PC-3 (cell line): ENCODE results near the gene GLB1L2. TPM values are rescaled to one million over a fixed set of nuclear protein-coding genes. Genes with fewer than 3 reads are reported as not detected.

Experiments used
- ATAC-seq: fragments of 200-7000 bp; cut with Tn5 transposase; 2 replicates; pipeline ENCODE4 v1.9.1; 2020; ENCODE audit warnings: mild to moderate bottlenecking, moderate library complexity
- BruUV-seq: library from RNA; stranded (reverse); fragments of 400-500 nt; replicated peaks from 2 replicates; lab custom pipeline; 2021; lab: Mats Ljungman, UMichigan
- CTCF ChIA-PET: fragments of 300-600 bp; sonication (Branson Sonifier 250); formaldehyde crosslinking; loops from one replicate; lab custom pipeline; 2022; ENCODE audit warnings: antibody characterized with exemption; lab: Charles Lee
- POLR2A ChIA-PET: fragments of 300-600 bp; sonication (Branson Sonifier 250); formaldehyde crosslinking; loops from one replicate; lab custom pipeline; 2022; ENCODE audit warnings: antibody characterized with exemption; ENCODE audit not compliant: unreplicated experiment; lab: Charles Lee
- DNase-seq: peaks from one replicate; pipeline ENCODE4 v3.0.0-alpha.2; 2015
- H2AFZ ChIP-seq: fragments of 300-600 bp; sonication (generic); 2 replicates; pipeline ENCODE4 v1.6.0; 2016; ENCODE audit warnings: antibody characterized with exemption, low read length
- H3F3A ChIP-seq: fragments of 300-600 bp; sonication (generic); one replicate; pipeline ENCODE4 v1.6.0; 2017; ENCODE audit warnings: antibody characterized with exemption, low read length, control low read depth, mild to moderate bottlenecking; ENCODE audit not compliant: unreplicated experiment
- H3K27ac ChIP-seq: fragments of 300-600 bp; sonication (generic); 2 replicates; pipeline ENCODE4 v1.5.1; 2016; ENCODE audit warnings: mild to moderate bottlenecking, low read length
- H3K27me3 ChIP-seq: fragments of 300-600 bp; sonication (generic); 2 replicates; pipeline ENCODE4 v1.6.1; 2016; ENCODE audit warnings: low read length, mixed read lengths
- H3K36me3 ChIP-seq: fragments of 300-600 bp; sonication (generic); 2 replicates; pipeline ENCODE4 v1.6.1; 2016; ENCODE audit warnings: low read depth, mixed run types, low read length, mixed read lengths
- H3K4me1 ChIP-seq: fragments of 300-600 bp; sonication (generic); 2 replicates; pipeline ENCODE4 v1.5.1; 2016; ENCODE audit warnings: low read length; ENCODE audit not compliant: insufficient read depth
- H3K4me2 ChIP-seq: fragments of 300-600 bp; sonication (generic); 2 replicates; pipeline ENCODE4 v1.6.0; 2016; ENCODE audit warnings: low read length
- H3K4me3 ChIP-seq: fragments of 300-600 bp; sonication (generic); 2 replicates; pipeline ENCODE4 v1.5.1; 2016; ENCODE audit warnings: mild to moderate bottlenecking, low read length, mixed read lengths
- H3K79me2 ChIP-seq: fragments of 300-600 bp; sonication (generic); 2 replicates; pipeline ENCODE4 v1.6.1; 2017; ENCODE audit warnings: low read length, mixed read lengths
- H3K9ac ChIP-seq: fragments of 300-600 bp; sonication (generic); 2 replicates; pipeline ENCODE4 v1.6.0; 2016; ENCODE audit warnings: mild to moderate bottlenecking, low read length
- H3K9me2 ChIP-seq: fragments of 300-600 bp; sonication (generic); replicated peaks from 2 replicates; pipeline ENCODE4 v1.6.1; 2016; ENCODE audit warnings: mixed run types, low read length, mixed read lengths
- H3K9me3 ChIP-seq: fragments of 300-600 bp; sonication (generic); 2 replicates; pipeline ENCODE4 v1.6.1; 2016; ENCODE audit warnings: low read length, mixed read lengths
- H4K20me1 ChIP-seq: fragments of 300-600 bp; sonication (generic); 2 replicates; pipeline ENCODE4 v1.6.1; 2016; ENCODE audit warnings: low read length, mixed read lengths
- CTCF ChIP-seq: fragments of 300-600 bp; sonication (generic); conservative IDR thresholded peaks from 2 replicates; pipeline ENCODE4 v1.5.1; 2017; ENCODE audit warnings: antibody characterized with exemption, low read depth, mild to moderate bottlenecking, low read length
- EZH2 ChIP-seq: fragments of 300-600 bp; sonication (generic); IDR thresholded peaks from one replicate; pipeline ENCODE4 v1.6.1; 2017; ENCODE audit warnings: antibody characterized with exemption, mild to moderate bottlenecking, low read length; ENCODE audit not compliant: unreplicated experiment
- EZH2phosphoT487 ChIP-seq: fragments of 300-600 bp; sonication (generic); IDR thresholded peaks from 2 replicates; pipeline ENCODE4 v1.6.1; 2018; ENCODE audit warnings: mild to moderate bottlenecking, antibody characterized with exemption, low read length, borderline replicate concordance
- intact Hi-C: fragments of 100-400 bp; cut with micrococcal nuclease; formaldehyde crosslinking; loops from 2 replicates; pipeline ENCODE4 v1.9.0; 2023
- total RNA-seq: library from RNA; depleted of rRNA; stranded (reverse); fragments of >200 nt; gene quantifications from 2 replicates; pipeline ENCODE4 v1.2.3, GENCODE V29; 2014

GLB1L2 gene
- total RNA-seq, 1 experiment from 2014 or later, result 0.62 TPM

- CTCF ChIA-PET, result no interaction called here
- POLR2A ChIA-PET, result no interaction called here
- no peak overlapping the region for H2AFZ ChIP-seq
Measured at GRCh38 chr11:134290646-134291045, 41.1 kb upstream of the GLB1L2 start.

GRCh38 chr11:134291196-134291595, 40.6 kb upstream of the GLB1L2 start:
- no peak overlapping the region for H3K27ac ChIP-seq
- no peaks in the 10 kb centered on the region for H3K79me2 ChIP-seq
- no peak for TF ChIP-seq EZH2phosphoT487
- no peak for TF ChIP-seq CTCF
- no peak for TF ChIP-seq EZH2
- no peak for DNase-seq
- no peaks in the 10 kb centered on the region for H3F3A ChIP-seq
- H3K9me3 ChIP-seq, result no peaks in the 10 kb centered on the region
- ATAC-seq, result no peak
- no peak overlapping the region for H2AFZ ChIP-seq
- intact Hi-C loops, result no loop called here
- H4K20me1 ChIP-seq, result no peaks in the 10 kb centered on the region
- H3K36me3 ChIP-seq, result no peaks in the 10 kb centered on the region
- no peak overlapping the region for H3K4me3 ChIP-seq
- ChIA-PET CTCF (no interaction called here), POLR2A (no interaction called here)
- H3K27me3 ChIP-seq, result peaks cover 52% of the 10 kb centered on the region
- H3K4me2 ChIP-seq, result no peak overlapping the region
- H3K4me1 ChIP-seq, result no peaks in the 10 kb centered on the region
- no TSS peak for BruUV-seq
- H3K9me2 ChIP-seq, result no peaks in the 10 kb centered on the region
- no peak overlapping the region for H3K9ac ChIP-seq

More at GRCh38 chr11:134290646-134291045, 41.1 kb upstream of the GLB1L2 start:
- no TSS peak for BruUV-seq
- TF ChIP-seq CTCF, result no peak
- no peak for TF ChIP-seq EZH2phosphoT487
- no peak for TF ChIP-seq EZH2
- intact Hi-C loops, result no loop called here
- no peaks in the 10 kb centered on the region for H3K79me2 ChIP-seq
- no peaks in the 10 kb centered on the region for H4K20me1 ChIP-seq
- H3K4me1 ChIP-seq, result no peaks in the 10 kb centered on the region
- no peak overlapping the region for H3K4me2 ChIP-seq
- H3K9me3 ChIP-seq, result no peaks in the 10 kb centered on the region
- no peak for ATAC-seq
- H3K9me2 ChIP-seq, result no peaks in the 10 kb centered on the region
- H3F3A ChIP-seq, result no peaks in the 10 kb centered on the region
- H3K36me3 ChIP-seq, result no peaks in the 10 kb centered on the region
- H3K4me3 ChIP-seq, result no peak overlapping the region
- no peak for DNase-seq
- no peak overlapping the region for H3K9ac ChIP-seq
- no peak overlapping the region for H3K27ac ChIP-seq
- H3K27me3 ChIP-seq, result peaks cover 52% of the 10 kb centered on the region

- no peaks in the 10 kb centered on the region for H3K4me1 ChIP-seq
- ATAC-seq, result no peak
- H3K9me3 ChIP-seq, result no peaks in the 10 kb centered on the region
- POLR2A ChIA-PET, result no interaction called here
- intact Hi-C loops, result no loop called here
- no peak for TF ChIP-seq EZH2phosphoT487
- TF ChIP-seq EZH2, result no peak
- TF ChIP-seq CTCF, result no peak
- H3K9ac ChIP-seq, result no peak overlapping the region
- BruUV-seq, result no TSS peak
- no peak overlapping the region for H2AFZ ChIP-seq
- H3K4me3 ChIP-seq, result no peak overlapping the region
- no peaks in the 10 kb centered on the region for H3F3A ChIP-seq
- H3K79me2 ChIP-seq, result no peaks in the 10 kb centered on the region
- peaks cover 49% of the 10 kb centered on the region for H3K27me3 ChIP-seq
- H4K20me1 ChIP-seq, result no peaks in the 10 kb centered on the region
- H3K9me2 ChIP-seq, result no peaks in the 10 kb centered on the region
- no peak overlapping the region for H3K4me2 ChIP-seq
- no peaks in the 10 kb centered on the region for H3K36me3 ChIP-seq
- no peak for DNase-seq
- no peak overlapping the region for H3K27ac ChIP-seq
- CTCF ChIA-PET, result no interaction called here
Measured at GRCh38 chr11:134292661-134293060, 39.1 kb upstream of the GLB1L2 start.
